Daoy (cell line): Measurements from ENCODE around the gene THSD4. TPM values are rescaled to one million over a fixed set of nuclear protein-coding genes. Genes with fewer than 3 reads are reported as not detected.
A peak's percentile ranks its signal among the peaks of the same experiment; 100 is the strongest.

Experiments
- DNase-seq: peaks from one replicate; pipeline ENCODE4 v3.0.0-alpha.2; 2015; ENCODE audit warnings: low read depth
- total RNA-seq: library from RNA; depleted of rRNA; stranded (reverse); fragments of >200 nt; shearing (Covaris generic); gene quantifications from 2 replicates; pipeline ENCODE4 v1.2.3, GENCODE V29; 2014

The THSD4 gene
- total RNA-seq, 1 experiment from 2014 or later: 5.4 TPM

- no peak for DNase-seq
These were observed 689.6 kb downstream of the THSD4 start for GRCh38 chr15:71804695-71805470.

- peak; percentile 66 for DNase-seq
These were observed 691.2 kb downstream of the THSD4 start for GRCh38 chr15:71806452-71806931.

- DNase-seq: no peak
These were observed 691.9 kb downstream of the THSD4 start for GRCh38 chr15:71807125-71807629.

- DNase-seq: no peak
These were observed 692.4 kb downstream of the THSD4 start for GRCh38 chr15:71807691-71808091.

- DNase-seq: no peak
These were observed 693.2 kb downstream of the THSD4 start for GRCh38 chr15:71808311-71809020.

GRCh38 chr15:71809346-71809745 is 694.1 kb downstream of the THSD4 start:
- no peak for DNase-seq

GRCh38 chr15:71810256-71811035 is 695.2 kb downstream of the THSD4 start, which contains the start of gene NR2E3:
Gene NR2E3 (plus strand): TSS chr15:71810554. CDS start chr15:71810744, 190 bp downstream.
- no peak for DNase-seq

- DNase-seq: no peak
These were observed 695.9 kb downstream of the THSD4 start for GRCh38 chr15:71811036-71811736.

GRCh38 chr15:71811752-71812735 is 696.8 kb downstream of the THSD4 start:
- DNase-seq: no peak

GRCh38 chr15:71812966-71813722 is 697.9 kb downstream of the THSD4 start:
- no peak for DNase-seq

- DNase-seq: no peak
These were observed 698.6 kb downstream of the THSD4 start for GRCh38 chr15:71813723-71814470.

GRCh38 chr15:71815301-71815700 is 700.0 kb downstream of the THSD4 start:
- DNase-seq: no peak

GRCh38 chr15:71817351-71817750 is 702.1 kb downstream of the THSD4 start:
- DNase-seq: no peak

- no peak for DNase-seq
These were observed 704.9 kb downstream of the THSD4 start for GRCh38 chr15:71820127-71820526.

- DNase-seq: no peak
These were observed 706.4 kb downstream of the THSD4 start for GRCh38 chr15:71821547-71822129.

GRCh38 chr15:71822890-71823630 is 707.8 kb downstream of the THSD4 start:
- DNase-seq: no peak

- no peak for DNase-seq
These were observed 708.5 kb downstream of the THSD4 start for GRCh38 chr15:71823801-71824200.
